ENCODE measurements around the gene MTHFD1. TPM values are rescaled to one million over a fixed set of nuclear protein-coding genes. Genes with fewer than 3 reads are reported as not detected.

MTHFD1 gene
- polyA plus RNA-seq, 1 donor (not counting 4 experiments of a cell fraction or from before 2014, with no cell fraction given): 63.2 TPM

- Histone ChIP-seq H3K4me1 (ENCODE audit: control insufficient read depth, extremely low read depth, insufficient read depth, low read length) (peaks cover 6% of the 10 kb centered on the region), H3K27ac (ENCODE audit: control insufficient read depth, insufficient read depth, low read length) (no peak overlapping the region), H3K27me3 (ENCODE audit: control insufficient read depth, extremely low read depth, insufficient read depth, low read length) (no peaks in the 10 kb centered on the region), H2AFZ (ENCODE audit: control insufficient read depth, low read length) (no peak overlapping the region), H3K4me3 (ENCODE audit: control insufficient read depth in 2 of 3, extremely low read depth in 1 of 3, insufficient read depth in 2 of 3, low read depth in 1 of 3, low read length in 3 of 3) (no peak overlapping the region), H3K79me2 (ENCODE audit: control insufficient read depth, insufficient read depth, low read length) (peaks cover 9% of the 10 kb centered on the region), H3K9me3 (ENCODE audit: control insufficient read depth, low read depth, low read length) (no peaks in the 10 kb centered on the region), H3K36me3 (ENCODE audit: control insufficient read depth in 2 of 2, extremely low read depth in 1 of 2, insufficient read depth in 2 of 2, low read length in 2 of 2) (peaks cover 8 to 21% of the 10 kb centered on the region in 2 experiments), H4K20me1 (ENCODE audit: control insufficient read depth, extremely low read depth, insufficient read depth, low read length) (no peaks in the 10 kb centered on the region), H3K9ac (ENCODE audit: control insufficient read depth, extremely low read depth, insufficient read depth, low read length) (no peak overlapping the region), H3K4me2 (ENCODE audit: control insufficient read depth, extremely low read depth, insufficient read depth, low read depth, low read length) (no peak overlapping the region), H3K9me1 (ENCODE audit: control insufficient read depth, extremely low read depth, insufficient read depth, low read length) (no peaks in the 10 kb centered on the region)
- FAIRE-seq: no peak
- DNase-seq (ENCODE audit: low read depth, low spot score): no peak
- dilution Hi-C loops (cut with MboI; ENCODE audit: extremely low pct_ligation_motif_present, low sequenced_read_pairs): no loop called here
- no peak for TF ChIP-seq EZH2 (IDR thresholded peaks at IDR 0.05; ENCODE audit: low read length)
- TF ChIP-seq CTCF (optimal IDR thresholded peaks at IDR 0.05 in 1 of 3, IDR thresholded peaks at IDR 0.05 in 1 of 3, conservative IDR thresholded peaks at IDR 0.05 in 1 of 3; ENCODE audit: extremely low read depth in 1 of 3, insufficient read depth in 2 of 3, low read length in 3 of 3): no peak
Observed at GRCh38 chr14:64411001-64411400, 22.8 kb downstream of the MTHFD1 start.

- H3K27me3 ChIP-seq (ENCODE audit: control insufficient read depth, extremely low read depth, insufficient read depth, low read length): no peaks in the 10 kb centered on the region
- no peaks in the 10 kb centered on the region for H4K20me1 ChIP-seq (ENCODE audit: control insufficient read depth, extremely low read depth, insufficient read depth, low read length)
- peaks cover 14 to 27% of the 10 kb centered on the region in 2 experiments for H3K36me3 ChIP-seq (ENCODE audit: control insufficient read depth in 2 of 2, extremely low read depth in 1 of 2, insufficient read depth in 2 of 2, low read length in 2 of 2)
- dilution Hi-C loops (cut with MboI; ENCODE audit: extremely low pct_ligation_motif_present, low sequenced_read_pairs): no loop called here
- H3K9me1 ChIP-seq (ENCODE audit: control insufficient read depth, extremely low read depth, insufficient read depth, low read length): no peaks in the 10 kb centered on the region
- no peak for TF ChIP-seq EZH2 (IDR thresholded peaks at IDR 0.05; ENCODE audit: low read length)
- no peak for TF ChIP-seq CTCF (optimal IDR thresholded peaks at IDR 0.05 in 1 of 3, IDR thresholded peaks at IDR 0.05 in 1 of 3, conservative IDR thresholded peaks at IDR 0.05 in 1 of 3; ENCODE audit: extremely low read depth in 1 of 3, insufficient read depth in 2 of 3, low read length in 3 of 3)
- H3K9me3 ChIP-seq (ENCODE audit: control insufficient read depth, low read depth, low read length): no peaks in the 10 kb centered on the region
- FAIRE-seq (no peak), DNase-seq (ENCODE audit: low read depth, low spot score) (no peak)
- H3K9ac ChIP-seq (ENCODE audit: control insufficient read depth, extremely low read depth, insufficient read depth, low read length): no peak overlapping the region
- H2AFZ ChIP-seq (ENCODE audit: control insufficient read depth, low read length): no peak overlapping the region
- H3K4me3 ChIP-seq (ENCODE audit: control insufficient read depth in 2 of 3, extremely low read depth in 1 of 3, insufficient read depth in 2 of 3, low read depth in 1 of 3, low read length in 3 of 3): no peak overlapping the region
- H3K4me1 ChIP-seq (ENCODE audit: control insufficient read depth, extremely low read depth, insufficient read depth, low read length): peaks cover 6% of the 10 kb centered on the region
- no peak overlapping the region for H3K27ac ChIP-seq (ENCODE audit: control insufficient read depth, insufficient read depth, low read length)
- peaks cover 3% of the 10 kb centered on the region for H3K79me2 ChIP-seq (ENCODE audit: control insufficient read depth, insufficient read depth, low read length)
- no peak overlapping the region for H3K4me2 ChIP-seq (ENCODE audit: control insufficient read depth, extremely low read depth, insufficient read depth, low read depth, low read length)
Observed at GRCh38 chr14:64412237-64412636, 24.1 kb downstream of the MTHFD1 start.
